Panc1 (cell line): ENCODE data around the gene OPN1SW. TPM values are rescaled to one million over a fixed set of nuclear protein-coding genes. Genes with fewer than 3 reads are reported as not detected.

Experiments
- ATAC-seq: fragments of 200-7000 bp; cut with Tn5 transposase; 2 replicates; pipeline ENCODE4 v1.9.1; 2020; ENCODE audit warnings: mild to moderate bottlenecking, moderate library complexity
- BruUV-seq: library from RNA; stranded (reverse); fragments of 400-500 nt; replicated peaks from 2 replicates; lab custom pipeline; 2021; lab: Mats Ljungman, UMichigan
- CTCF ChIA-PET: fragments of 300-600 bp; sonication (Branson Sonifier 250); formaldehyde crosslinking; loops from one replicate; lab custom pipeline; 2022; ENCODE audit warnings: antibody characterized with exemption; lab: Charles Lee
- POLR2A ChIA-PET: fragments of 300-600 bp; sonication (Branson Sonifier 250); formaldehyde crosslinking; loops from one replicate; lab custom pipeline; 2022; ENCODE audit warnings: antibody characterized with exemption; lab: Charles Lee
- DNase-seq: peaks from one replicate; pipeline ENCODE4 v3.0.0-alpha.2; 2010; ENCODE audit warnings: low read depth, low spot score
- H3K27ac ChIP-seq: 2 replicates; pipeline ENCODE4 v1.5.1; 2011; ENCODE audit warnings: mild to moderate bottlenecking, low read length, inconsistent platforms
- H3K27me3 ChIP-seq: fragments of 200-500 bp; sonication (Bioruptor generic); 2 replicates; pipeline ENCODE4 v1.6.0; 2014; ENCODE audit warnings: low read length, inconsistent platforms; ENCODE audit not compliant: control insufficient read depth, insufficient read depth
- H3K36me3 ChIP-seq: fragments of 200-500 bp; sonication (Bioruptor generic); 2 replicates; pipeline ENCODE4 v1.5.1; 2014; ENCODE audit warnings: inconsistent platforms, mild to moderate bottlenecking, low read length, moderate library complexity; ENCODE audit not compliant: control insufficient read depth, insufficient read depth
- H3K4me1 ChIP-seq: 2 replicates; pipeline ENCODE4 v1.5.1; 2011; ENCODE audit warnings: inconsistent platforms, mild to moderate bottlenecking, low read length, moderate library complexity; ENCODE audit not compliant: control insufficient read depth, insufficient read depth
- H3K4me3 ChIP-seq, 2 experiments: 2 replicates each; pipeline ENCODE4 v1.5.1; 2011 to 2012; ENCODE audit warnings: low read depth in 2 of 2, low read length in 2 of 2, mild to moderate bottlenecking in 2 of 2, inconsistent platforms in 1 of 2, moderate library complexity in 1 of 2
- H3K9me3 ChIP-seq: fragments of 200-500 bp; sonication (Bioruptor generic); 2 replicates; pipeline ENCODE4 v1.5.1; 2014; ENCODE audit warnings: low read depth, mild to moderate bottlenecking, inconsistent platforms, low read length, moderate library complexity; ENCODE audit not compliant: control insufficient read depth, insufficient read depth
- CTCF ChIP-seq: fragments of 450-650 bp; IDR thresholded peaks from 2 replicates; pipeline ENCODE4 v1.5.1; 2017; ENCODE audit warnings: mild to moderate bottlenecking
- POLR2AphosphoS5 ChIP-seq: IDR thresholded peaks from 2 replicates; pipeline ENCODE4 v1.6.1; 2012; ENCODE audit warnings: mild to moderate bottlenecking, low read depth, low read length, moderate library complexity
- REST ChIP-seq, 2 experiments: IDR thresholded peaks; 2 replicates each; pipeline ENCODE4 v1.6.1; 2011 to 2012; ENCODE audit warnings: low read depth in 2 of 2, control low read depth in 1 of 2, low read length in 1 of 2, mild to moderate bottlenecking in 1 of 2, moderate library complexity in 1 of 2; ENCODE audit not compliant: insufficient read depth in 1 of 2
- SIN3A ChIP-seq: IDR thresholded peaks from 2 replicates; pipeline ENCODE4 v1.6.1; 2012; ENCODE audit warnings: low read depth, mild to moderate bottlenecking, low read length, moderate library complexity, borderline replicate concordance; ENCODE audit not compliant: insufficient read depth
- TCF7L2 ChIP-seq: IDR thresholded peaks from 2 replicates; pipeline ENCODE4 v1.6.1; 2011; ENCODE audit warnings: mild to moderate bottlenecking, low read depth, low read length, inconsistent platforms
- in situ Hi-C: cut with HindIII; loops from 2 replicates; pipeline ENCODE4 v1.10.0; 2016; ENCODE audit warnings: low sequenced_read_pairs, low pct_unique_long_range_greater_than_20kb
- intact Hi-C: fragments of 100-400 bp; cut with micrococcal nuclease; formaldehyde crosslinking; loops from one replicate; pipeline ENCODE4 v1.10.0; 2022; ENCODE audit not compliant: unreplicated experiment
- total RNA-seq: library from RNA; stranded (reverse); gene quantifications from one replicate; pipeline ENCODE4 v1.2.1, GENCODE V29; 2021; ENCODE audit not compliant: unreplicated experiment

Gene OPN1SW
- total RNA-seq, 1 experiment from 2014 or later, result not detected

DNA sequence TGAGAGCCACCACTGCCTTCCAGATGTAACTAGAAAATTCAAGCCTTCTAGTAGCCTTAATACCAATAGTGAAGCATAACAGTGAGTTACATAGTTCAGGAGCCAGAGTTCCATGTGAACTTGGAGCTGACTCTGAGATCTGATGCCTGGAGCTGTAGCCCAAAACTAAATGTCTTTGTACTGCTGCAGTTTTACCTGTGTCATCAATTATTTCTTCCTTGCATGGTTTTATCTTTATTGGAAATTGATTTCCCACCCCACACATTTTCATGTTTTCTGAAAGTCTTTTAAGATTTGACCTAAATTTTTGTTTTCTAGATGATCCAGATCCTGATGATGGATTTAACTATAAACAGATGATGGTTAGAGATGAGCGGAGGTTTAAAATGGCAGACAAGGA lies 17.0 kb downstream of the OPN1SW start:
- ChIA-PET CTCF (no interaction called here), POLR2A (no interaction called here)
- BruUV-seq, result no TSS peak
- intact Hi-C loops (no loop called here), in situ Hi-C loops (no loop called here)
- TF ChIP-seq POLR2AphosphoS5 (no peak), SIN3A (no peak), CTCF (no peak), REST (IDR thresholded peaks at IDR 0.05; ENCODE audit: insufficient read depth in 1 of 2, low read depth in 2 of 2, low read length in 1 of 2) (no peak), TCF7L2 (no peak)
- no peaks in the 10 kb centered on the region for H3K9me3 ChIP-seq
- no peak overlapping the region for H3K4me3 ChIP-seq
- H3K36me3 ChIP-seq, result peaks cover 34% of the 10 kb centered on the region
- no peak for DNase-seq
- no peak overlapping the region for H3K27ac ChIP-seq
- no peak for ATAC-seq
- no peaks in the 10 kb centered on the region for H3K27me3 ChIP-seq
- H3K4me1 ChIP-seq, result no peaks in the 10 kb centered on the region

DNA sequence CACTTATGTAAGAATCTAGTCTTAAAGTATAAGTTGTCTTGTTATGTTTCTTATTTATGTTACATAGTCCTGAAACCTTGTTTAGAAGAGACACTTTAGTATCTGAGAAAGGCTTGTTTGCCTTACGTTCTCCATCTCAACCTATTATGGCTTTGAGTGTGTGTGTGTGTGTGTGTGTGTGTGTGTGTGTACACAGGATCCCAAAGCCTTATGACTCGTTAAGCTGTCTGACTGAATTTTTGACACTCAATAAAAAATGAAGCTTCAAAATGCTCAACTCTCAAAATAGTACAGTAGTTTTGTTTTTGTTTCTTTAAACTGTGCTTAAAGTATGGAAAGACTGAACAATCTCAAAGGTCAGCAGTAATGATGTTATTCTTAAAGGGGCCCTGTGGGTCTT lies 18.4 kb downstream of the OPN1SW start:
- no peak for ATAC-seq
- DNase-seq, result no peak
- in situ Hi-C loops, result no loop called here
- H3K36me3 ChIP-seq, result peaks cover 40% of the 10 kb centered on the region
- no peak overlapping the region for H3K27ac ChIP-seq
- H3K4me1 ChIP-seq, result no peaks in the 10 kb centered on the region
- TF ChIP-seq REST (IDR thresholded peaks at IDR 0.05; ENCODE audit: insufficient read depth in 1 of 2, low read depth in 2 of 2, low read length in 1 of 2) (no peak), SIN3A (no peak), TCF7L2 (no peak), CTCF (no peak), POLR2AphosphoS5 (no peak)
- intact Hi-C loops, result no loop called here
- H3K4me3 ChIP-seq, result no peak overlapping the region
- ChIA-PET POLR2A (interaction anchor here (0.7 kb wide), 1 partner anchor 503 kb away, joined by 3 read pairs; no protein-coding TSS in a partner anchor), CTCF (no interaction called here)
- no peaks in the 10 kb centered on the region for H3K9me3 ChIP-seq
- no TSS peak for BruUV-seq
- H3K27me3 ChIP-seq, result no peaks in the 10 kb centered on the region
